GM20000 (cell line): Measurements from ENCODE around the gene PIPOX.

Experiments
- DNase-seq: peaks from one replicate; pipeline ENCODE4 v3.0.0; 2012; ENCODE audit warnings: low spot score
- CTCF ChIP-seq: IDR thresholded peaks from 2 replicates; pipeline ENCODE4 v1.5.1; 2012; ENCODE audit warnings: mild to moderate bottlenecking, control low read depth; ENCODE audit errors: extremely low read depth, missing control alignments

The PIPOX gene

GRCh38 chr17:29090750-29091605, 48.0 kb downstream of the PIPOX start:
- TF ChIP-seq CTCF, result no peak
- DNase-seq, result no peak

DNA sequence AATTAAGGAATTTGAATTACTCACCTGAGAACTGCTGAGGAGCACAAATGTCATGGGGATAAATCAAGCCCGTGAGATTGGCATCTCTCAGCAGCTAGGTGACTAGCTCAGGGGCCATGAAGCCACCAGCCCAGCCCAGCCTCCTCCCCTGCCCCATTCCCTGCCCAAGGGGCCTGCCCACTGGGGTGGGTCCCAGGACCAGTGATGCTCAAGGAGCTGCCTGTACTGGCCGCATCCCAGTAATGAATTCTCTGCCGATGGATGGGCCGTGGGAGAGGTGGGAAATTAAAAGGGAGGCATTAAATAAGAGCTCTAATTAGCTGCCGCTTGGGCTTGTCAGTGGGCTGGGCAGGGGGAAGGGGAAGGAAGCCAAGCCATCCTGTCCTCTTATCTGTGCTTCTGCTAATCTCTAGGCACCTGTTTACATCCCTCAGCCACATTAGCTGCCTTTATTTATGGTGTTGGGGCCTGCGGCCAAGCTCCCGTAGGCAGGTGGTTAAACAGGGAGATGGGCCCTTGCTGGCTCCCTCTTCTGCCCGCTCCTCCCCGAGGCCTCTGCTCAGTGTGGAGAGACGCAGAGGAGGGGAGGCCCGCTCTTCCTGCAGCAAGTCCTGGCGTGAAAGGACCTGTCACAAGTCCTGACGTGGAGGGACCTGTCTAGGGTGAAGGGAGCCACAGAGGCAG, 48.8 kb downstream of the PIPOX start:
- no peak for DNase-seq
- TF ChIP-seq CTCF, result no peak

DNA sequence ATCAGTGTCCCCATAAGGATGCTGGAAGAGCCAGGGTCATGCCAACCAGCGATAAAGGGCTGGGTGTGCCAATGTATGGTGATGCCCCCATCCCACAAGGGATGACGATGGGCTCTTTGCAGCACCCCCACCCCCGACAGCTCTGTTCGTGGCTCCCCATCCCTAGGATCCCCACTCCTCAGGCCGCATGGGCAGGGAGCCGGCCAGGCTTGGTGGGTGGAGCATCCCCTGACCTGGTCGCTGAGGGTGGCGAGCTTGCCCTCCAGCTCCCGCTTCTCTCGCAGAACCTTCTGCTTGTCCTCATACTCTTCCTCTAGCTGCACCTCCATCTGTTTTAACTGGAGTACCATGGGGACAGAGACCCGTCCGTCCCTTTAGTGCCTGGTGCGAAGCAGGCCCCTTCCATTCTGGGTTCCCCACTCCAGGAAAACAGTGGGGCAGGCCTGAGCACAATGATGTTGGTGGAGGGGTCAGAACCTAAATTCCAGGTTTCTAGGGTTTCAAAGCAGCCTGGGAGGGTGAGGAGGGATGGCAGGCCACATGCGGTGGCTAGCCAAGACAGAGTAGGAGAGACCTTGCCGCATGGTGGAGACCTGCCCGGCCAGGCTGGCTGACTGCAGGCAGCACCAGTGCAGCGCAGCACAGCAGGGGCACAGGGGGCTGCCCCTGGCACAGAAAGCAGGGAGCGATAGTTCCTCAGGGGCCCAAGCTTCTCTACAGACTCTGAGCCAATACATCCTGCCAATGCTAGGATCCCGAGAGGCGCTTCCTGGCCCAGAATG, 50.3 kb downstream of the PIPOX start:
- no peak for DNase-seq
- TF ChIP-seq CTCF, result no peak

DNA sequence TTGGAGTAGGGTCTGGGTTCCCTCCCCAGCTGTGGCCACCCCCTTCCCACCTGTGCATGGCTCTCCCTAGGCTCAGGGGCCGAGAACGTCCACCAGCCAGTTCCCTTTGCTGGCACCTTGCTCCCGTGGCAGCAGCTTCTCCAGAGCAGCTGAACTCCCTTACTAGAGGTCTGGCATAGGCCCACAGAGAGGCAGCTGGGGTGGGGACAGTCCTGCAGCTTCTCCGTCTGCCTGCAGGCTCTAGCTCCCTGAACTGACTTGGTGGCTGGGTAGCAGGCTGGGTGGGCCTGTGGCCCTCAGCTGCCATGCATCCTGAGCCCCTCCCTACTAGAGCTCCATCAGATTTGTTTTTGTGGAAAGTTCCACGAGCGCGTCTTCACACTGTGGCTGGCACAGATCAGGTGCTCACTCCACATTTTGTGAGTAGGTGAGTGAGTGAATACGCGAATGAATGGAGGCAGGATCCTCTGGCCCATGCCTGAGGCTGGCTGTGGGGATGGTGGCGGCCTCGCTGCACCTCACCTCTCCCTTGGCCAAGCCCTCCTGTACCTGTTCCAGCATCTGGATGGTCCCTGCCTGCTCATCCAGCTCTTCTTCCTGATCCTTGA, 51.3 kb downstream of the PIPOX start:
- no peak for TF ChIP-seq CTCF
- no peak for DNase-seq

DNA sequence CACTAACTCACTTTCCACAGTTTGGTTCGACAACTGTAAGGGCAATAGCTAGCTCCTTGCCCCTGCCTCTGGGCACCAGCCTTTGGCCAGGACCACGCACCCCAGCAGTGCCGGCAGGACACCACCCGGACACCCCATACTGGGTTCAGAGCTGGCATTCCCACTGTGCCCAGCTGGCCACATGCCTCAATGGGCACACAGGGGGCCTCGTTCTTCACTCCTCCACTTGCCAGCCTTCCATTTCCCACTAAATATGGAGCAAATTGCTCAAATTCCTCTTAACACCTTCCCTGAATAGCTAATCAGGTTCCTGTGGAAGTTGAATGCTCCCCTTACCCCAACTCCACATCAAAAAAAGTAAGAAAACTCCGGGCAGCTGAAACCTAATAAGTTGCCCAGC, 52.5 kb downstream of the PIPOX start:
- DNase-seq, result no peak
- TF ChIP-seq CTCF, result no peak

DNA sequence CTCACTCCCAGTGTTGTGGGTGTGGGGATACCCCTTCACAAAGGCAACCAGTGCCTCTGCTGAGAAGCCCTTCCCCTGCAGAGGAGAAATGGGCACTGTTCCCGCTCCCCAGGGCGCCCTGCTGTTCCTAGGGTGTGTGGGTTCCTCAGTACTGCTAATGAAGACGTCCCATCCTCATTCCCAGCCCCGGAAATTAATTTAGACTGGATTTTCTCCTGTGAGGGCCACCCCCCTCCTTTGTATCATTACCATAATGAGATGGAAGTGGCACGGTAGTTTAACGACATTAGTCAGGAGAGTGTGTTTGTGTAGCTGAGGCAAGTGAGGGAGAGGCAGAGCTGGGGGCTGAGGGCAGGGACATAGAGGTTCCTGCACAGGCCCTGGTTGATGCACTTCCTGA, 53.2 kb downstream of the PIPOX start:
- no peak for TF ChIP-seq CTCF
- no peak for DNase-seq
